GM21360 (cell line): ENCODE data around the gene CHD5.

Experiments
- ATAC-seq: cut with Tn5 transposase; IDR thresholded peaks from one replicate; pipeline ENCODE4 v1.9.1; 2021; ENCODE audit warnings: mild to moderate bottlenecking, moderate library complexity; ENCODE audit not compliant: unreplicated experiment

Gene CHD5

GRCh38 chr1:6101826-6102531, 78.1 kb downstream of the CHD5 start:
- no peak for ATAC-seq

GRCh38 chr1:6100861-6101783, 79.0 kb downstream of the CHD5 start:
- ATAC-seq: no peak

GRCh38 chr1:6099787-6100765, 80.0 kb downstream of the CHD5 start:
- ATAC-seq: no peak

- no peak for ATAC-seq
These were observed 80.8 kb downstream of the CHD5 start for GRCh38 chr1:6099297-6099696.

GRCh38 chr1:6098303-6099215, 81.6 kb downstream of the CHD5 start:
- ATAC-seq: no peak

GRCh38 chr1:6097824-6098223, 82.3 kb downstream of the CHD5 start:
- ATAC-seq: no peak

- no peak for ATAC-seq
These were observed 83.0 kb downstream of the CHD5 start for GRCh38 chr1:6097117-6097595.

- no peak for ATAC-seq
These were observed 83.6 kb downstream of the CHD5 start for GRCh38 chr1:6096243-6097116.

GRCh38 chr1:6095511-6096242, 84.4 kb downstream of the CHD5 start:
- no peak for ATAC-seq

GRCh38 chr1:6094801-6095505, 85.2 kb downstream of the CHD5 start:
- ATAC-seq: no peak

GRCh38 chr1:6094246-6094645, 85.9 kb downstream of the CHD5 start:
- ATAC-seq: no peak

- no peak for ATAC-seq
These were observed 86.5 kb downstream of the CHD5 start for GRCh38 chr1:6093611-6094010.

- no peak for ATAC-seq
These were observed 87.0 kb downstream of the CHD5 start for GRCh38 chr1:6093071-6093470.

GRCh38 chr1:6092211-6092610, 87.9 kb downstream of the CHD5 start:
- no peak for ATAC-seq

GRCh38 chr1:6091823-6092109, 88.4 kb downstream of the CHD5 start:
- no peak for ATAC-seq

- ATAC-seq: no peak
These were observed 88.9 kb downstream of the CHD5 start for GRCh38 chr1:6090996-6091822.

- no peak for ATAC-seq
These were observed 89.8 kb downstream of the CHD5 start for GRCh38 chr1:6090288-6090687.
